Measurements from ENCODE around the gene SCLT1. TPM values are rescaled to one million over a fixed set of nuclear protein-coding genes. Genes with fewer than 3 reads are reported as not detected.

SCLT1 gene
- total RNA-seq, 1 experiment from 2014 or later = 11.3 TPM

DNA sequence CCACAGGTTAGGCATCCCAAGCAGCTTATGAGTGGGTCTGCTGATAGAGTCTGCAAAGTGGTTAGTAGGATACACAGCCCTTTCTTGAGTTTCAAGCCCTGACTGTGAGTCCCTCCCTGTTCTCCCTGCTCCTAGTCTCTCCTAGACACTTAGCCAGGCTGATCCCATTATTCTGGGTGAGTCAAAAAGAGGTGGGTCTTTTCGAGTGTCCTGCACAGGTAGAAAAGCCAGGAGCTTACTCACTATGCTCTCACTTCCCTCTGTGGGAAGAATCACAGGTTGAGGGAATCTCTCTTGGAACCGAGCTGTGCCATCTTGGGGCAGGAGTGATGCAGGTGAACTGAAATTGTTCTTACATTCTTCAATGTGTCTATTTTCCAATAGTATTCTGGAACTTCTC lies 29.7 kb downstream of the SCLT1 start:
- Histone ChIP-seq H2BK20ac (ENCODE audit: low read depth, low read length, poor library complexity, severe bottlenecking) (no peak overlapping the region), H2BK12ac (ENCODE audit: insufficient read length, low read depth, low read length) (no peak overlapping the region), H3K27ac (ENCODE audit: insufficient read length, low read depth, low read length) (no peak overlapping the region), H3K4me2 (ENCODE audit: insufficient read depth, insufficient read length, low read length) (no peak overlapping the region), H3K79me2 (ENCODE audit: insufficient read depth, low read length) (no peaks in the 10 kb centered on the region), H4K8ac (replicated peaks; ENCODE audit: insufficient read length, low read depth, low read length) (no peak overlapping the region), H2BK5ac (ENCODE audit: insufficient read length, low read length) (no peak overlapping the region), H4K20me1 (ENCODE audit: control insufficient read depth, insufficient read depth, insufficient read length) (no peaks in the 10 kb centered on the region), H3K23ac (ENCODE audit: insufficient read length, low read depth, low read length) (no peak overlapping the region), H3K79me1 (ENCODE audit: insufficient read depth, low read depth, low read length, poor library complexity, severe bottlenecking) (no peaks in the 10 kb centered on the region), H4K91ac (ENCODE audit: insufficient read length, low read depth, low read length) (no peak overlapping the region), H3K4me1 (ENCODE audit: insufficient read depth, low read length) (no peaks in the 10 kb centered on the region), H3K4ac (ENCODE audit: low read depth, low read length) (no peak overlapping the region), H4K5ac (ENCODE audit: insufficient read length, low read depth, low read length) (no peak overlapping the region), H3T11ph (ENCODE audit: low read length) (no peak overlapping the region), H2BK120ac (ENCODE audit: low read depth, low read length, poor library complexity, severe bottlenecking) (no peak overlapping the region), H3K23me2 (ENCODE audit: insufficient read length, low read depth, low read length, poor library complexity, severe bottlenecking) (no peaks in the 10 kb centered on the region), H3K9ac (ENCODE audit: extremely low read depth, insufficient read length, low read length) (no peak overlapping the region), H3K27me3 (ENCODE audit: insufficient read depth, low read length) (no peaks in the 10 kb centered on the region), H3K14ac (ENCODE audit: insufficient read depth, low read length) (no peak overlapping the region), H3K18ac (ENCODE audit: insufficient read length, low read depth, low read length) (no peak overlapping the region), H2AFZ (ENCODE audit: low read length) (no peak overlapping the region), H2AK5ac (ENCODE audit: insufficient read length, low read length) (no peak overlapping the region), H3K9me3 (ENCODE audit: control insufficient read depth, low read depth, low read length) (peaks cover 6% of the 10 kb centered on the region), H3K56ac (ENCODE audit: insufficient read length, low read depth, low read length) (no peak overlapping the region), H2BK15ac (ENCODE audit: low read depth, low read length) (no peak overlapping the region)
- Mint-ChIP-seq H3K27ac (no peak overlapping the region; a peak in 1 of 7 replicates), H3K9me3 (peaks cover 52 to 58% of the 10 kb centered on the region in 2 experiments), H3K4me1 (no peaks in the 10 kb centered on the region), H3K4me3 (no peak overlapping the region), H3K36me3 (ENCODE audit: insufficient read depth in 1 of 3, low read depth in 3 of 3) (peaks cover 48 to 59% (median 53%) of the 10 kb centered on the region in 3 experiments), H3K27me3 (ENCODE audit: low read depth) (no peaks in the 10 kb centered on the region)
- no CpG with 5 or more reads among the region's 2 CpGs for WGBS (ENCODE audit: extremely low coverage, insufficient read length, low lambda C conversion rate)
- DNase-seq = no peak
- TF ChIP-seq, protein P1, sequence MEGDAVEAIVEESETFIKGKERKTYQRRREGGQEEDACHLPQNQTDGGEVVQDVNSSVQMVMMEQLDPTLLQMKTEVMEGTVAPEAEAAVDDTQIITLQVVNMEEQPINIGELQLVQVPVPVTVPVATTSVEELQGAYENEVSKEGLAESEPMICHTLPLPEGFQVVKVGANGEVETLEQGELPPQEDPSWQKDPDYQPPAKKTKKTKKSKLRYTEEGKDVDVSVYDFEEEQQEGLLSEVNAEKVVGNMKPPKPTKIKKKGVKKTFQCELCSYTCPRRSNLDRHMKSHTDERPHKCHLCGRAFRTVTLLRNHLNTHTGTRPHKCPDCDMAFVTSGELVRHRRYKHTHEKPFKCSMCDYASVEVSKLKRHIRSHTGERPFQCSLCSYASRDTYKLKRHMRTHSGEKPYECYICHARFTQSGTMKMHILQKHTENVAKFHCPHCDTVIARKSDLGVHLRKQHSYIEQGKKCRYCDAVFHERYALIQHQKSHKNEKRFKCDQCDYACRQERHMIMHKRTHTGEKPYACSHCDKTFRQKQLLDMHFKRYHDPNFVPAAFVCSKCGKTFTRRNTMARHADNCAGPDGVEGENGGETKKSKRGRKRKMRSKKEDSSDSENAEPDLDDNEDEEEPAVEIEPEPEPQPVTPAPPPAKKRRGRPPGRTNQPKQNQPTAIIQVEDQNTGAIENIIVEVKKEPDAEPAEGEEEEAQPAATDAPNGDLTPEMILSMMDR (conservative IDR thresholded peaks at IDR 0.05) = no peak
